ENCODE measurements around the gene TMEM163.

TMEM163 gene

DNA sequence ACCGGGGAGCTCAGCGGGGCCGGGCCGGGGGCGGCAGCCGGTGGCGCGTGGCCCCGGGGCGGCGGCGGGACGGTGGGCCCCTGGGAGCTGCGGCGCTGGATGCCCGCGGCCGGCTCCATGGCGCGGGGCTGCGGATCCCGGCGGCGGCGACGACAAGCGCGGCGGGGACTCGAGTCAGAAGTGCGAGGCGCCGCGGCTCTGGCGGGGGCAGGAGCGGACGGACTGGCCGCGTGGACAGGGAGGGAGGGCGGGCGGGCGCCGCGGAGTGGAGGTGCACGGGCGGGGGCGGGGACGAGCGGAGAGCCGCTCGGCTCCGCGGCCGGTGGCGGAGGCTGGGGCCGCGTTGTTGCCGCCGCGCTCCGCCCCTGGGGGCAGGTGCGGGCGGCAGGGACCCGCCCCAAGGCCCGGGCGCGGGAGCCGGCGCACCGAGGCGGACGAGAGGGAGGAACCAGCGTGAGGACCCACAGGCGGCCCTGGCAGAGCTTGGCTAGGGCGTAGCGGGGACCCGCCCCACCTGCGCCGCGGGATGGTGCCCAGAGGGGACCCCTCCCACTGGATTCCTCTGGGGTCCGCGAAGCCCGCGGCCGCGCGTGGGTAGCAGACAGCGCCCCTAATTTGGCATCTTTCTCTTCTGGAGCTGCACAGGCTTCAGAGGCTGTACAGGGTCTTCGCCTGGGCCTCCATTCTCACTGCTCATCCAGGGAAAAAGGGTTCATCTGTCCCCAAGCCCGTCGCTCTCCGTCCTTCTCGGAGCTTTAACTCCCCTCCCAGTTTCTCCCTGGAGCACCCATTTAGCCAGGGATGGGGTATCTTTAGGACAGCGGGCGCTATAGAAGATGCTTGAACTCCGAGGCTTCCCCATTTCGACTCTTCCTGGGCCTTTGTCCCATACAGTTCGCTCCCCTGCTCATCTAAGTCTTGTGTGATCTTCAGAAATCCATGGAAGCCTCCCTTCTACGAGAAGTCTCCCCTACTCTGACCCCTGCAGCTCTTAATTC is at the start of gene TMEM163:
Gene TMEM163 (minus strand): TSS at position 184 of the 998 bp plus-strand sequence.
- TF ChIP-seq, protein P1, sequence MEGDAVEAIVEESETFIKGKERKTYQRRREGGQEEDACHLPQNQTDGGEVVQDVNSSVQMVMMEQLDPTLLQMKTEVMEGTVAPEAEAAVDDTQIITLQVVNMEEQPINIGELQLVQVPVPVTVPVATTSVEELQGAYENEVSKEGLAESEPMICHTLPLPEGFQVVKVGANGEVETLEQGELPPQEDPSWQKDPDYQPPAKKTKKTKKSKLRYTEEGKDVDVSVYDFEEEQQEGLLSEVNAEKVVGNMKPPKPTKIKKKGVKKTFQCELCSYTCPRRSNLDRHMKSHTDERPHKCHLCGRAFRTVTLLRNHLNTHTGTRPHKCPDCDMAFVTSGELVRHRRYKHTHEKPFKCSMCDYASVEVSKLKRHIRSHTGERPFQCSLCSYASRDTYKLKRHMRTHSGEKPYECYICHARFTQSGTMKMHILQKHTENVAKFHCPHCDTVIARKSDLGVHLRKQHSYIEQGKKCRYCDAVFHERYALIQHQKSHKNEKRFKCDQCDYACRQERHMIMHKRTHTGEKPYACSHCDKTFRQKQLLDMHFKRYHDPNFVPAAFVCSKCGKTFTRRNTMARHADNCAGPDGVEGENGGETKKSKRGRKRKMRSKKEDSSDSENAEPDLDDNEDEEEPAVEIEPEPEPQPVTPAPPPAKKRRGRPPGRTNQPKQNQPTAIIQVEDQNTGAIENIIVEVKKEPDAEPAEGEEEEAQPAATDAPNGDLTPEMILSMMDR (IDR thresholded peaks at IDR 0.05) = no peak
- Histone ChIP-seq H3K4me3 (peak within 1 kb of the TSS; percentile 69), H3K27ac (no peak within 1 kb of the TSS)
- DNase-seq (ENCODE audit: low spot score) = no peak

GRCh38 chr2:134766583-134766982 is 47.8 kb upstream of the TMEM163 start:
- H3K4me3 ChIP-seq = no peak overlapping the region
- H3K27ac ChIP-seq = no peak overlapping the region
- TF ChIP-seq, protein P1 (IDR thresholded peaks at IDR 0.05) = no peak
- no peak for DNase-seq (ENCODE audit: low spot score)

DNA sequence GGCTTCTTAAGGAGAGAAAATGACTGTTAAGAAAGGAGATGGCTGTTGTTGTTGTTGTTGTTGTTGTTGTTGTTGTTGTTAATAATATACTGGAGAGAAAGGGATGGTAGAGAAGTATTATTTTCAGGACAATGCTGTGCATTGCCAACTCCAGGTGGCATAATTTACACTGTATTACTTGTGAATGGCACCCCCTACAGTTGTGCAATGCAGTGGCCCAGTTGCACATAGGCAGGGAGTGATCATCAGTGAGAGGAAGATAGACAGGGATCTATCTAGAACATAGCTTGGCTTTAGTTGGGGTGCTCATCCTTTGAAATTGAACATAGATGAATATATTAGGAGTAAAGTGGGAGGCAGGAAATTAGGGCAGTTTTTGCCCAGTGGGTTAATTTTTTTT is 47.2 kb upstream of the TMEM163 start:
- Histone ChIP-seq H3K27ac (no peak overlapping the region), H3K4me3 (no peak overlapping the region)
- TF ChIP-seq, protein P1 (IDR thresholded peaks at IDR 0.05) = no peak
- no peak for DNase-seq (ENCODE audit: low spot score)

- no peak for DNase-seq (ENCODE audit: low spot score)
- TF ChIP-seq, protein P1 (IDR thresholded peaks at IDR 0.05) = no peak
- no peak overlapping the region for H3K27ac ChIP-seq
- H3K4me3 ChIP-seq = no peak overlapping the region
Measured at GRCh38 chr2:134764164-134764563, 45.4 kb upstream of the TMEM163 start.

DNA sequence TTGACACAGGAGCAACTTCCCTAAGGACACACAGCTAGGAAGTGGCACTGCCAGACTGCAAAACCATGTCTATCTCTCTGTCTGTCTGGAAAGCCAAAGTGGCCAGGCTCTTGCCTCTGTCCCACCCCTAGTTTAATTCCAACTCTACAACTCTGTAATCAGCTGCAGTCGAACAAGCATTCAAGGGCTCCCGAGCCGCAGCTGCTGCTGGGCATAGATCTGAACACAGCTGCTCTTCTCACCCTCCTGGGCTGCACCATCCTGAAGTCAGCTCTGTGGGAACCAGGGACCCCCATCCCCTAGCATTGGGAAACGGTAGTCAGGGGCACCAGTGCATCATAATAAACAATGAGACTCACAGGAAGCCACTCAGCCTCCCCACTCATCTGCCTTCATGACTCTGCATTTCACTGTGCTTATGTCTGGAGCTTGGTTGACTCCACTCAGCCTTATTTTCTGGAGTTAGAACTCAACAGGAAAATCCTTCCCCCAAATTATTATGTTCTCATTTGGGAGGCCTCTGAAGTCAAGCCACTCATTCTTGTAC is 44.4 kb upstream of the TMEM163 start:
- DNase-seq (ENCODE audit: low spot score) = no peak
- TF ChIP-seq, protein P1 (IDR thresholded peaks at IDR 0.05) = no peak
- Histone ChIP-seq H3K27ac (no peak overlapping the region), H3K4me3 (no peak overlapping the region)

DNA sequence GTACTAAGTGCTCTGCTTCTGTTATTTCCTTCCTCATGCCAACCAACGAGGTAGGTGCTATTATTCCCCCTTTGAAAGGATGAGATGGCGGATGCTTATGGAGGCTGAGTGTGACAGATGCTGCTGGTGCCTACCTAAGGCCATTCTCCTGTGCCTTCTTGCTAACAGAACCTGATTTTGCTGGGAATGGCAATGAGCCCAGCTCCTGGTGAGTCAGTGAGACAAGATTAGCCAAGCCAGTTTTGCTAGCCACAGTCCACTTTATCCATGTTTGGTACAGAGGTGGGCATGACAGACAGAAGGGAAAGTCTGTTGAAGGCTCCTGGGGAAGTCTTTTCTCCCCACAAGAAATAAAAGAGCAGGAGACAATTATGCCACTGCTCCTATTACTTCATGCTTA is 43.7 kb upstream of the TMEM163 start:
- Histone ChIP-seq H3K27ac (no peak overlapping the region), H3K4me3 (no peak overlapping the region)
- TF ChIP-seq, protein P1 (IDR thresholded peaks at IDR 0.05) = no peak
- DNase-seq (ENCODE audit: low spot score) = no peak
